ENCODE results near the gene ECE1.

DNA sequence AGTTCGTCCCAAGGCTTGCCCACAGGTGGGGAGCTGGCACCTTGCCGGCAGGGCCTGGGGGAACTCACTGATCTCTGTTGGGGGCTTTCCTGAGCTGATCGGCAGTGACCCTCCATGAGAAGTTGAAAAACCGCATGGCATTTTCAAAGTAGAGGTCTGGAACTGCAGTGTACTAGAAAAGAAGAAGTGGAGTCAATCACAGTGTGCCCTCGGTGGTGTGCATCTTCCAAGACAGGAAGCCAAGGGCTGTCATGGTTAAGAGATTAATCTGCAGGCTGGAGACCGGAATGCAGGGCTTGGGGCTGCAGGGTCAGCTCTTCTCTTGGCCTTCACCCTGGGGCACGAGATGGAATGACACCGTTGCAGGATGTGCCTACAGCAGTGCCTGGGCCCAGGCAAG lies 56.8 kb downstream of the ECE1 start:
- TF ChIP-seq, protein P1, sequence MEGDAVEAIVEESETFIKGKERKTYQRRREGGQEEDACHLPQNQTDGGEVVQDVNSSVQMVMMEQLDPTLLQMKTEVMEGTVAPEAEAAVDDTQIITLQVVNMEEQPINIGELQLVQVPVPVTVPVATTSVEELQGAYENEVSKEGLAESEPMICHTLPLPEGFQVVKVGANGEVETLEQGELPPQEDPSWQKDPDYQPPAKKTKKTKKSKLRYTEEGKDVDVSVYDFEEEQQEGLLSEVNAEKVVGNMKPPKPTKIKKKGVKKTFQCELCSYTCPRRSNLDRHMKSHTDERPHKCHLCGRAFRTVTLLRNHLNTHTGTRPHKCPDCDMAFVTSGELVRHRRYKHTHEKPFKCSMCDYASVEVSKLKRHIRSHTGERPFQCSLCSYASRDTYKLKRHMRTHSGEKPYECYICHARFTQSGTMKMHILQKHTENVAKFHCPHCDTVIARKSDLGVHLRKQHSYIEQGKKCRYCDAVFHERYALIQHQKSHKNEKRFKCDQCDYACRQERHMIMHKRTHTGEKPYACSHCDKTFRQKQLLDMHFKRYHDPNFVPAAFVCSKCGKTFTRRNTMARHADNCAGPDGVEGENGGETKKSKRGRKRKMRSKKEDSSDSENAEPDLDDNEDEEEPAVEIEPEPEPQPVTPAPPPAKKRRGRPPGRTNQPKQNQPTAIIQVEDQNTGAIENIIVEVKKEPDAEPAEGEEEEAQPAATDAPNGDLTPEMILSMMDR (IDR thresholded peaks at IDR 0.05): no peak
- TF ChIP-seq POLR2A (IDR thresholded peaks at IDR 0.05): no peak

All from heart left ventricle (tissue), 13 donors.